Measurements from ENCODE around the gene SSR1. TPM values are rescaled to one million over a fixed set of nuclear protein-coding genes. Genes with fewer than 3 reads are reported as not detected.

The SSR1 gene
- total and polyA plus RNA-seq, 9 of the 15 experiments (the other 6 are each of a cell fraction or from before 2014, with no cell fraction given), result 87.7 to 220 (median 144) TPM

- Histone ChIP-seq H3K9me1 (ENCODE audit: control insufficient read depth, insufficient read depth, low read length) (peaks cover 2% of the 10 kb centered on the region), H3K9ac (ENCODE audit: insufficient read depth in 1 of 2, low read depth in 2 of 2, low read length in 2 of 2) (no peak overlapping the region), H3K4me3 (no peak overlapping the region), H2AFZ (ENCODE audit: low read depth, low read length) (no peak overlapping the region), H3K4me1 (replicated peaks in 1 of 2; ENCODE audit: control insufficient read depth in 2 of 2, insufficient read depth in 2 of 2, low read length in 2 of 2) (peaks cover 25 to 27% of the 10 kb centered on the region in 2 experiments), H3K4me2 (ENCODE audit: insufficient read depth, low read length) (no peak overlapping the region), H3K9me3 (replicated peaks; ENCODE audit: control insufficient read depth, insufficient read depth, low read depth, low read length) (no peaks in the 10 kb centered on the region), H3K27me3 (ENCODE audit: control insufficient read depth in 2 of 2, insufficient read depth in 2 of 2, low read length in 2 of 2) (no peaks in the 10 kb centered on the region), H3K27ac (ENCODE audit: extremely low read depth, low read depth, low read length) (no peak overlapping the region), H3K79me2 (ENCODE audit: control insufficient read depth, insufficient read depth, low read length) (peaks cover 75% of the 10 kb centered on the region), H3K36me3 (ENCODE audit: control insufficient read depth, insufficient read depth, low read length) (peaks cover 86% of the 10 kb centered on the region), H4K20me1 (replicated peaks; ENCODE audit: control insufficient read depth, insufficient read depth, low read length) (0 out of 2 replicates have a peak, but pooled peaks cover 5% of the 10 kb centered on the region)
- ATAC-seq, result no peak
- intact Hi-C loops (cut with micrococcal nuclease) (loop anchor here (5.0 to 10.0 kb wide), 2 partner anchors 130 to 223 kb away; partner anchors contain the start of gene RREB1), in situ Hi-C loops (cut with MboI) (loop anchor here (25.0 kb wide), 1 partner anchor 550 kb away; no protein-coding TSS in a partner anchor)
- FAIRE-seq, result no peak
- no peak for TF ChIP-seq ZNF224 (CRISPR knock-in tag; IDR thresholded peaks at IDR 0.05)
- TF ChIP-seq ATF3 (IDR thresholded peaks at IDR 0.05), result peak; percentile 24; the same call in 1 of the 2 replicates
- TF ChIP-seq ATF3 (CRISPR knock-in tag; conservative IDR thresholded peaks at IDR 0.05), result no peak
- no peak for TF ChIP-seq REST (IDR thresholded peaks at IDR 0.05; ENCODE audit: borderline replicate concordance)
- TF ChIP-seq REST (CRISPR knock-in tag; IDR thresholded peaks at IDR 0.05; ENCODE audit: low read depth), result no peak
- no peak for TF ChIP-seq MTA2 (IDR thresholded peaks at IDR 0.05; ENCODE audit: low read depth)
- TF ChIP-seq NR3C1 (CRISPR knock-in tag; IDR thresholded peaks at IDR 0.05), result no peak
- TF ChIP-seq ZNF707 (CRISPR knock-in tag; conservative IDR thresholded peaks at IDR 0.05), result 0 out of 2 replicates have a peak, but pooled peaks have one; percentile 14
- no peak for TF ChIP-seq CCAR2 (IDR thresholded peaks at IDR 0.05; ENCODE audit: low read depth, low read length)
- TF ChIP-seq ZNF12 (CRISPR knock-in tag; IDR thresholded peaks at IDR 0.05), result no peak
- BruUV-seq (replicated peaks), result no TSS peak
- CTCF ChIA-PET (ENCODE audit: low intra/inter-chr PET ratio), result no interaction called here
- WGBS (ENCODE audit: insufficient coverage, low coverage, missing lambda C conversion rate), result 97% methylated on average over 8 of the region's 8 CpGs
- DNase-seq (ENCODE audit: extremely low read depth in 1 of 4, low spot score in 3 of 4), result no peak
- POLR2A ChIA-PET, result no interaction called here
These were observed 75.3 kb downstream of the SSR1 start for GRCh38 chr6:7237653-7238188.
